Measurements from ENCODE around the gene PDE8B. TPM values are rescaled to one million over a fixed set of nuclear protein-coding genes. Genes with fewer than 3 reads are reported as not detected.

The PDE8B gene
- total and polyA plus RNA-seq, 9 donors = 0.73 to 26.7 (median 6.4) TPM

DNA sequence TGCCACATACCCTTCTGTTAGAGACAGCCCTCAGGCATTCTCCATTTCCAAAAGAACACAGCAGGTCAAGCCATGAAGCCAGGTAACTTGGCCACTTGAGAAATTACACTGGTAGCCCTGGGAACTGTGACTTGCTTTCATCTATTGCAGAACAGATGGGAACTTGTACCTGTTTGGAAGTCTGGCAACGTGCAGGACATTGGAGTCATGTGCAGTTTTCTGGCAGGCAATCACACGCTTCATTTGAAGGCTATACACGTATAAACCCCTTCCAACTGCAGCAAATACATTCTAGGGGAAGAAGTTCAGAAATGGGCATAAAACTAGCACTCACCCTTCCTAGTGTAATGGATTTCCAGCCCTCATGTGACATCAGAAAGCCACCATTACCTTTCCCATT lies 227.6 kb downstream of the PDE8B start:
- Histone ChIP-seq H3K27ac (no peak overlapping the region), H3K4me3 (no peak overlapping the region), H3K27me3 (no peaks in the 10 kb centered on the region), H3K9me3 (no peaks in the 10 kb centered on the region), H3K36me3 (no peaks in the 10 kb centered on the region), H3K4me1 (ENCODE audit: insufficient read depth) (no peaks in the 10 kb centered on the region)
- intact Hi-C loops (cut with DNase I) = no loop called here
- WGBS, 3 donors = 61 to 80% (median 74%) methylated on average over 3 of the region's 3 CpGs
- TF ChIP-seq EP300 (IDR thresholded peaks at IDR 0.05) (no peak), CTCF (IDR thresholded peaks at IDR 0.05) (no peak), POLR2A (IDR thresholded peaks at IDR 0.05) (no peak)
- no peak for DNase-seq

DNA sequence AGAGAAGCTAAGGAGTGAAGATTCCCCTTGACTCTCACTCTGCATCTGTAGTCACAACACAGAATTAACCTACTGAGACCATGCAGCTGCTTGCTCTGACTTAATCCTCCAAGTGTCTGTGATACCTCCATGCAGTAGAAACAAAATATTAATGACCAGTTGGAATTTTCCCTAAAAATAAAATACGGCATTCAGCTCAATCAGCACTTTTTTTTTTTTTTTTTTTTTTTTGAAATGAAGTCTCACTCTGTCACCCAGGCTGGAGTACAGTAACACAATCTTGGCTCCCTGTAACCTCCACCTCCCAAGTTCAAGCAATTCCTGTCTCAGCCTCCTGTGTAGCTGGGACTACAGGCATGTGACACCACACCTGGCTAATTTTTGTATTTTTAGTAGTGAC lies 233.2 kb downstream of the PDE8B start:
- 39 to 53% (median 44%) methylated on average over 1 of the region's 1 CpG for WGBS, 3 donors
- H3K4me3 ChIP-seq = no peak overlapping the region
- no peaks in the 10 kb centered on the region for H3K27me3 ChIP-seq
- peaks cover 0 to 6% of the 10 kb centered on the region in 2 donors for H3K9me3 ChIP-seq
- intact Hi-C loops (cut with DNase I) = no loop called here
- no peak overlapping the region for H3K27ac ChIP-seq
- no peaks in the 10 kb centered on the region for H3K4me1 ChIP-seq (ENCODE audit: insufficient read depth)
- H3K36me3 ChIP-seq = no peaks in the 10 kb centered on the region
- DNase-seq = no peak
- no peak for TF ChIP-seq EP300 (IDR thresholded peaks at IDR 0.05)
- no peak for TF ChIP-seq POLR2A (IDR thresholded peaks at IDR 0.05)
- TF ChIP-seq CTCF (IDR thresholded peaks at IDR 0.05) = no peak

DNA sequence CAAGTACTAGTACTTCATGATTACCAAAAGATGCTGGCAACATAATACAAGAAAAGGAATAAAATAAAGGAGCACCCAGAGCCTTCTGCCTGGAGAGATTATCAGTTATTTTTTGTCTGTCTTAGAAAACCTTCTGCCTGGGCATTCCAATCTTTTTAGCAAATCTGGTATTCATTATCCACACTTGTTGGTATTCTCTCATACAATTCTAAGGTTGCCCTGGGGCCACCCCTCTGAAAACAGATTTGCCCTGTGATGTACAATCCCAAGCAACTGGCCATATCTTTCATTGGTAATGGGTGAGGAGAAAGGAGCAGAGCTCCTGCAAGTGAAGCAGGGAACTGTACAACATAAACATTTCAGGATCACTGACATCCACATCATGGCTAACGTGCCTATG lies 233.9 kb downstream of the PDE8B start:
- Histone ChIP-seq H3K4me1 (ENCODE audit: insufficient read depth) (no peaks in the 10 kb centered on the region), H3K36me3 (no peaks in the 10 kb centered on the region)

DNA sequence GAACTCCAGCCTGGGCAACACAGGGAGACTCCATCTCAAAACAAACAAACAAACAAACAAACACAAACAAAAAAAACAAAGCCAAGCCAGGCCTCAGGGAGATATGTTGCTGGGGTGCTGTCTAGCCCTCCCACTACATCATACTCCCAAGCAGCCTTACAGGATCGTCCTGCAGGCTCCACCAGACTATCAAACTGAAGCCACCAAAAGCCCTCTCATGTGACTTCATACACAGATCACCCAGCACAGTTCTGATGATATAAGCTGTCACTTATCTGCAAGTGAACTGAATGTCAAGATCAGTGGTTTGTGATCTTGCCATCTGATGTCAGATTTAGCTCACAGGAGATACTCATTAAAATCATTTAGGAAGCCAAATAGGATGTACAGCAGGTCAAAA lies 238.4 kb downstream of the PDE8B start:
- DNase-seq = no peak
- Histone ChIP-seq H3K4me3 (no peak overlapping the region), H3K9me3 (peaks cover 0 to 6% of the 10 kb centered on the region in 2 donors), H3K36me3 (no peaks in the 10 kb centered on the region), H3K4me1 (ENCODE audit: insufficient read depth) (no peaks in the 10 kb centered on the region), H3K27ac (no peak overlapping the region), H3K27me3 (no peaks in the 10 kb centered on the region)
- WGBS, 3 donors = 85 to 100% (median 87%) methylated on average over 1 of the region's 1 CpG
- intact Hi-C loops (cut with DNase I) = no loop called here
- TF ChIP-seq CTCF (IDR thresholded peaks at IDR 0.05) (no peak), POLR2A (IDR thresholded peaks at IDR 0.05) (no peak), EP300 (IDR thresholded peaks at IDR 0.05) (no peak)

More for the DNA sequence above, 233.9 kb downstream of the PDE8B start:
- Histone ChIP-seq H3K4me3 (no peak overlapping the region), H3K27me3 (no peaks in the 10 kb centered on the region), H3K9me3 (peaks cover 0 to 6% of the 10 kb centered on the region in 2 donors), H3K27ac (no peak overlapping the region)
- intact Hi-C loops (cut with DNase I) = no loop called here
- TF ChIP-seq POLR2A (IDR thresholded peaks at IDR 0.05) (no peak), CTCF (IDR thresholded peaks at IDR 0.05) (no peak), EP300 (IDR thresholded peaks at IDR 0.05) (no peak)
- DNase-seq = no peak
- 88 to 100% (median 97%) methylated on average over 1 of the region's 1 CpG for WGBS, 3 donors

Measured in ovary (tissue), 9 donors.